HepG2 (cell line): ENCODE results near the gene YTHDF1. TPM values are rescaled to one million over a fixed set of nuclear protein-coding genes. Genes with fewer than 3 reads are reported as not detected.
A peak's percentile ranks its signal among the peaks of the same experiment; 100 is the strongest.

ENCODE experiments used
- ATAC-seq: fragments of 200-7000 bp; cut with Tn5 transposase; 3 replicates; pipeline ENCODE4 v1.9.1; 2020; ENCODE audit warnings: mild to moderate bottlenecking, moderate library complexity
- BruUV-seq: library from RNA; stranded (reverse); fragments of 400-500 nt; replicated peaks from 2 replicates; lab custom pipeline; 2021; lab: Mats Ljungman, UMichigan
- CTCF ChIA-PET: fragments of 300-600 bp; formaldehyde crosslinking; extraction: SDS; loops from one replicate; lab custom pipeline; 2021; ENCODE audit warnings: low total read pairs, inconsistent platforms, low intra/inter-chr PET ratio; lab: Yijun Ruan, JAX
- POLR2A ChIA-PET: fragments of 350-600 bp; sonication (Branson Sonifier 250); formaldehyde crosslinking; loops from one replicate; lab custom pipeline; 2020; ENCODE audit warnings: antibody characterized with exemption, inconsistent platforms; lab: Yijun Ruan, JAX
- DNase-seq: peaks from one replicate; pipeline ENCODE4 v3.0.0-alpha.2; 2015; ENCODE audit warnings: low spot score
- FAIRE-seq: peaks from 3 replicates; lab custom pipeline; 2011; peaks lifted over from hg19 to GRCh38; lab: Jason Lieb, UNC
- H2AFZ ChIP-seq: one replicate; pipeline ENCODE4 v1.6.1; 2011; ENCODE audit warnings: low read length, inconsistent platforms
- H3K27ac ChIP-seq: fragments of 300-600 bp; 3 replicates; pipeline ENCODE4 v1.8.0; 2011; ENCODE audit warnings: mixed run types, mild to moderate bottlenecking, mixed read lengths, low read length, inconsistent platforms; ENCODE audit not compliant: insufficient read depth; ENCODE audit errors: extremely low read length
- H3K27me3 ChIP-seq, 2 experiments: fragments of 200-600 bp in 1 of 2; 2 replicates in 1 of 2; 3 replicates in 1 of 2; pipeline versions ENCODE4 v1.6.0 to v1.8.0; 2011; ENCODE audit warnings: low read length in 2 of 2, mild to moderate bottlenecking in 2 of 2, moderate library complexity in 2 of 2, inconsistent platforms in 1 of 2; ENCODE audit not compliant: insufficient read depth in 2 of 2, control insufficient read depth in 1 of 2
- H3K36me3 ChIP-seq, 2 experiments: fragments of 200-600 bp in 1 of 2; replicated peaks in 1 of 2; 2 replicates in 1 of 2; 3 replicates in 1 of 2; pipeline versions ENCODE4 v1.5.1 to v1.8.0; 2011; ENCODE audit warnings: low read length in 2 of 2, inconsistent platforms in 1 of 2; ENCODE audit not compliant: insufficient read depth in 2 of 2, control insufficient read depth in 1 of 2
- H3K4me1 ChIP-seq: 2 replicates; pipeline ENCODE4 v1.5.1; 2012; ENCODE audit warnings: low read length, inconsistent platforms; ENCODE audit not compliant: insufficient read depth
- H3K4me2 ChIP-seq: 2 replicates; pipeline ENCODE4 v1.6.0; 2011; ENCODE audit warnings: low read depth, low read length, inconsistent platforms
- H3K4me3 ChIP-seq, 3 experiments: fragments of 200-600 bp in 1 of 3; sonication (generic), shearing (Covaris generic) in 1 of 3; replicated peaks in 1 of 3; 2 replicates each; pipeline ENCODE4 v1.5.1; 2011 to 2016; ENCODE audit warnings: low read length in 3 of 3, inconsistent platforms in 2 of 3, low read depth in 2 of 3, mild to moderate bottlenecking in 2 of 3, control low read depth in 1 of 3, mixed read lengths in 1 of 3; ENCODE audit not compliant: insufficient read depth in 1 of 3
- H3K79me2 ChIP-seq: one replicate; pipeline ENCODE4 v1.6.1; 2011; ENCODE audit warnings: low read length, inconsistent platforms; ENCODE audit not compliant: insufficient read depth
- H3K9ac ChIP-seq: 2 replicates; pipeline ENCODE4 v1.6.0; 2011; ENCODE audit warnings: mild to moderate bottlenecking, low read depth, low read length, inconsistent platforms; ENCODE audit not compliant: insufficient read depth
- H3K9me3 ChIP-seq: 2 replicates; pipeline ENCODE4 v1.5.1; 2012; ENCODE audit warnings: mild to moderate bottlenecking, low read length
- H4K20me1 ChIP-seq: 2 replicates; pipeline ENCODE4 v1.6.0; 2011; ENCODE audit warnings: inconsistent platforms, mild to moderate bottlenecking, low read length, moderate library complexity; ENCODE audit not compliant: insufficient read depth
- ARHGAP35 ChIP-seq: sonication (generic); formaldehyde crosslinking; IDR thresholded peaks from 2 replicates; pipeline ENCODE4 v1.9.0; 2022; ENCODE audit warnings: mild to moderate bottlenecking, inconsistent platforms, moderate library complexity, missing genetic modification reagents, borderline replicate concordance
- BCL3 ChIP-seq: sonication (generic); formaldehyde crosslinking; IDR thresholded peaks from 2 replicates; pipeline ENCODE4 v1.5.1; 2020; ENCODE audit warnings: mild to moderate bottlenecking, missing genetic modification reagents, moderate library complexity
- CCAR2 ChIP-seq: fragments of 200-400 bp; formaldehyde crosslinking; optimal IDR thresholded peaks from 2 replicates; pipeline ENCODE3; 2018; ENCODE audit warnings: low read depth, mild to moderate bottlenecking, low read length, moderate library complexity
- GZF1 ChIP-seq: sonication (generic); formaldehyde crosslinking; IDR thresholded peaks from 2 replicates; pipeline ENCODE4 v1.5.1; 2020; ENCODE audit warnings: mild to moderate bottlenecking, missing genetic modification reagents
- KLF12 ChIP-seq: sonication (generic); formaldehyde crosslinking; IDR thresholded peaks from 2 replicates; pipeline ENCODE4 v1.4.0; 2020; ENCODE audit warnings: missing genetic modification reagents, borderline replicate concordance
- KMT2A ChIP-seq: sonication (generic); formaldehyde crosslinking; IDR thresholded peaks from 2 replicates; pipeline ENCODE4 v1.4.0; 2020; ENCODE audit warnings: missing genetic modification reagents
- RAD21 ChIP-seq: fragments of 450-650 bp; formaldehyde crosslinking; IDR thresholded peaks from 2 replicates; pipeline ENCODE4 v1.5.0; 2020; ENCODE audit warnings: mild to moderate bottlenecking
- TFAP4 ChIP-seq: sonication (generic); IDR thresholded peaks from 2 replicates; pipeline ENCODE4 v1.6.1; 2016; ENCODE audit warnings: low read depth, borderline replicate concordance
- ZNF609 ChIP-seq: sonication (generic); formaldehyde crosslinking; IDR thresholded peaks from 2 replicates; pipeline ENCODE4 v1.4.0; 2020; ENCODE audit warnings: mild to moderate bottlenecking, missing genetic modification reagents, borderline replicate concordance
- ZSCAN22 ChIP-seq: sonication (generic); formaldehyde crosslinking; IDR thresholded peaks from 2 replicates; pipeline ENCODE4 v1.4.0; 2020; ENCODE audit warnings: mild to moderate bottlenecking, missing genetic modification reagents
- WGBS: methylation state at CpG from one replicate; pipeline ENCODE4 v1.1.6; 2017; ENCODE audit warnings: low lambda C conversion rate; 5-methylcytosine and 5-hydroxymethylcytosine counted together
- in situ Hi-C: cut with HindIII; loops from 2 replicates; pipeline ENCODE4 v1.10.0; 2017; ENCODE audit warnings: low pct_unique_long_range_greater_than_20kb; ENCODE audit not compliant: extremely low pct_ligation_motif_present
- intact Hi-C: fragments of 100-400 bp; cut with micrococcal nuclease; formaldehyde crosslinking; loops from one replicate; pipeline ENCODE4 v1.10.0; 2022; ENCODE audit not compliant: unreplicated experiment
- polyA plus RNA-seq, 8 experiments: library from polyadenylated mRNA; depleted of rRNA in 3 of 8; stranded (reverse) in 7 of 8; unstranded in 1 of 8; fragments of >200 nt; fragmentation: Illumina TruSeq in 4 of 8; extraction: Trizol in 4 of 8; gene quantifications; 2 replicates each; pipeline versions ENCODE4 v1.2.1 to v1.2.3, GENCODE V29; 2011 to 2016; ENCODE audit warnings: low read depth in 4 of 8, missing spikeins in 1 of 8, mixed read lengths in 1 of 8; ENCODE audit not compliant: insufficient read depth in 1 of 8
- total RNA-seq, 5 experiments: library from RNA; depleted of rRNA; stranded (reverse); fragments of >200 nt; fragmentation: Illumina TruSeq; extraction: Trizol; gene quantifications; 2 replicates each; pipeline ENCODE4 v1.2.3, GENCODE V29; 2016; ENCODE audit warnings: low read depth in 1 of 5
- TF ChIP-seq, protein P1 (sequence below): sonication (generic); formaldehyde crosslinking; IDR thresholded peaks from 2 replicates; pipeline ENCODE4 v1.4.0; 2020; ENCODE audit warnings: missing genetic modification reagents
- TF ChIP-seq, protein P2 (sequence below): sonication (generic); formaldehyde crosslinking; conservative IDR thresholded peaks from 2 replicates; pipeline ENCODE4 v1.4.0; 2020; ENCODE audit warnings: missing genetic modification reagents

Gene YTHDF1
- total and polyA plus RNA-seq, 2 of the 13 experiments (the other 11 are each of a cell fraction or from before 2014, with no cell fraction given) = 34.5 to 37.7 TPM

DNA sequence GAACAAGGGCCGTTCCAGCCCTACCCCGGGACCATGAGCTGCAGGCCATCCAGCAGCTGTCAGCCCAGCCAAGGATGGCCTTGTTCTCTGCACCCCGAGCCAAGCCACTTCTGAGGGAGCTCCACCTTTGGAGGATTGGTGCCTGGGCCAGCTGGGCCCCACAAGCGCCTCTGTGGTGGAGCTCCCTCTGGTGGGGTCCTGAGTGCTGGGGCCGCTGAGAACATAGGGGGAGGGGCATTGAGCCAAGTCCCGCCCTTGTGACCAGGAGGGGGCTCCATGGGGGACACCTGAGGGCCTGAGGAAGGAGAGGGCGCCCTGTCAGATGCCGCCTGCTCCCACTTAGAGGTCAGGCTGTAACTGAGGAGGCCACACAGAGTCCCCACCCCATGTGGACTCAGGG, 43.2 kb downstream of the YTHDF1 start:
- Histone ChIP-seq H3K9ac (no peak overlapping the region), H3K36me3 (no peaks in the 10 kb centered on the region), H4K20me1 (peaks cover 38% of the 10 kb centered on the region; the same call in 1 of the 2 replicates), H3K4me2 (no peak overlapping the region), H3K4me3 (no peak overlapping the region), H3K27ac (no peak overlapping the region), H3K4me1 (peaks cover 21% of the 10 kb centered on the region), H3K27me3 (peaks cover 21 to 97% of the 10 kb centered on the region in 2 experiments), H2AFZ (no peak overlapping the region), H3K79me2 (no peaks in the 10 kb centered on the region), H3K9me3 (no peaks in the 10 kb centered on the region)
- ATAC-seq = peak; percentile 46
- peak; percentile 52 for DNase-seq
- no TSS peak for BruUV-seq
- intact Hi-C loops = loop anchor here (1.0 kb wide), 1 partner anchor 116 kb away; no protein-coding TSS in a partner anchor
- ChIA-PET CTCF (interaction anchor here (0.7 to 1.3 kb wide), 2 partner anchors 116 kb away, joined by 3 to 6 read pairs; no protein-coding TSS in a partner anchor), POLR2A (no interaction called here)
- in situ Hi-C loops = no loop called here
- no peak for FAIRE-seq
- WGBS = 1% methylated on average over 6 of the region's 8 CpGs
- no peak for TF ChIP-seq KMT2A (CRISPR knock-in tag)
- no peak for TF ChIP-seq GZF1 (CRISPR knock-in tag)
- TF ChIP-seq ZSCAN22 = no peak
- no peak for TF ChIP-seq CCAR2
- TF ChIP-seq TFAP4 = peak; percentile 64; the same call in 1 of the 2 replicates
- TF ChIP-seq BCL3 = no peak
- TF ChIP-seq, protein P1, sequence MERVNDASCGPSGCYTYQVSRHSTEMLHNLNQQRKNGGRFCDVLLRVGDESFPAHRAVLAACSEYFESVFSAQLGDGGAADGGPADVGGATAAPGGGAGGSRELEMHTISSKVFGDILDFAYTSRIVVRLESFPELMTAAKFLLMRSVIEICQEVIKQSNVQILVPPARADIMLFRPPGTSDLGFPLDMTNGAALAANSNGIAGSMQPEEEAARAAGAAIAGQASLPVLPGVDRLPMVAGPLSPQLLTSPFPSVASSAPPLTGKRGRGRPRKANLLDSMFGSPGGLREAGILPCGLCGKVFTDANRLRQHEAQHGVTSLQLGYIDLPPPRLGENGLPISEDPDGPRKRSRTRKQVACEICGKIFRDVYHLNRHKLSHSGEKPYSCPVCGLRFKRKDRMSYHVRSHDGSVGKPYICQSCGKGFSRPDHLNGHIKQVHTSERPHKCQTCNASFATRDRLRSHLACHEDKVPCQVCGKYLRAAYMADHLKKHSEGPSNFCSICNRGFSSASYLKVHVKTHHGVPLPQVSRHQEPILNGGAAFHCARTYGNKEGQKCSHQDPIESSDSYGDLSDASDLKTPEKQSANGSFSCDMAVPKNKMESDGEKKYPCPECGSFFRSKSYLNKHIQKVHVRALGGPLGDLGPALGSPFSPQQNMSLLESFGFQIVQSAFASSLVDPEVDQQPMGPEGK (CRISPR knock-in tag) = peak; percentile 84
- TF ChIP-seq, protein P2, sequence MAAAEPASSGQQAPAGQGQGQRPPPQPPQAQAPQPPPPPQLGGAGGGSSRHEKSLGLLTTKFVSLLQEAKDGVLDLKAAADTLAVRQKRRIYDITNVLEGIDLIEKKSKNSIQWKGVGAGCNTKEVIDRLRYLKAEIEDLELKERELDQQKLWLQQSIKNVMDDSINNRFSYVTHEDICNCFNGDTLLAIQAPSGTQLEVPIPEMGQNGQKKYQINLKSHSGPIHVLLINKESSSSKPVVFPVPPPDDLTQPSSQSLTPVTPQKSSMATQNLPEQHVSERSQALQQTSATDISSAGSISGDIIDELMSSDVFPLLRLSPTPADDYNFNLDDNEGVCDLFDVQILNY (CRISPR knock-in tag) = no peak
- TF ChIP-seq ZNF609 (CRISPR knock-in tag) = 0 out of 2 replicates have a peak, but pooled peaks have one; percentile 28
- peak; percentile 77 for TF ChIP-seq RAD21 (CRISPR knock-in tag)
- TF ChIP-seq KLF12 (CRISPR knock-in tag) = no peak
- TF ChIP-seq ARHGAP35 (CRISPR knock-in tag) = no peak
